CD4-positive, alpha-beta T cell treated with Interleukin-2 at 100 ng/mL for 4 hours (primary cell): Measurements from ENCODE around the gene ITGB7.

ENCODE experiments used
- DNase-seq: peaks from one replicate; pipeline ENCODE4 v3.0.0-alpha.2; 2020; ENCODE audit warnings: low spot score

The ITGB7 gene

GRCh38 chr12:53207042-53207441, at the start of gene ITGB7:
Gene ITGB7, minus strand, starts transcription at chr12:53207251. Its CDS starts 6,808 bp downstream, at chr12:53200443.
- DNase-seq = peak; percentile 79

- no peak for DNase-seq
These were observed 48.9 kb upstream of the ITGB7 start for GRCh38 chr12:53255996-53256395.

GRCh38 chr12:53254816-53255545, 47.9 kb upstream of the ITGB7 start:
- DNase-seq = no peak

GRCh38 chr12:53253298-53253697, 46.2 kb upstream of the ITGB7 start:
- DNase-seq = no peak

- no peak for DNase-seq
These were observed 45.4 kb upstream of the ITGB7 start for GRCh38 chr12:53252349-53252916.

GRCh38 chr12:53251477-53252348, 44.7 kb upstream of the ITGB7 start:
- peak; percentile 74 for DNase-seq

GRCh38 chr12:53245286-53245685, 38.2 kb upstream of the ITGB7 start:
- no peak for DNase-seq

- DNase-seq = no peak
These were observed 37.3 kb upstream of the ITGB7 start for GRCh38 chr12:53244337-53244736.

GRCh38 chr12:53241623-53242412, 34.8 kb upstream of the ITGB7 start:
- DNase-seq = no peak

GRCh38 chr12:53239643-53240258, 32.7 kb upstream of the ITGB7 start:
- DNase-seq = no peak

- DNase-seq = peak; percentile 69
These were observed 29.5 kb upstream of the ITGB7 start for GRCh38 chr12:53236443-53237111.

GRCh38 chr12:53235742-53236442, 28.8 kb upstream of the ITGB7 start:
- DNase-seq = no peak

- DNase-seq = no peak
These were observed 28.1 kb upstream of the ITGB7 start for GRCh38 chr12:53235164-53235563.

GRCh38 chr12:53234271-53234914, 27.3 kb upstream of the ITGB7 start:
- DNase-seq = no peak

GRCh38 chr12:53233671-53234121, 26.6 kb upstream of the ITGB7 start:
- no peak for DNase-seq

GRCh38 chr12:53232646-53233461, 25.8 kb upstream of the ITGB7 start:
- DNase-seq = peak; percentile 56

- peak; percentile 76 for DNase-seq
These were observed 25.0 kb upstream of the ITGB7 start, which contains the start of gene RARG for GRCh38 chr12:53231921-53232645. Gene RARG, minus strand, starts transcription at chr12:53232209. Its CDS starts 4,664 bp downstream, at chr12:53227545.

- no peak for DNase-seq
These were observed 24.5 kb upstream of the ITGB7 start for GRCh38 chr12:53231671-53231920.
